H9 (cell line): ENCODE data around the gene MINPP1. TPM values are rescaled to one million over a fixed set of nuclear protein-coding genes. Genes with fewer than 3 reads are reported as not detected.

Source experiments
- DNase-seq: peaks from one replicate; pipeline ENCODE4 v3.0.0-alpha.2; 2017
- H2AFZ ChIP-seq: one replicate; pipeline ENCODE4 v1.6.1; 2013; ENCODE audit warnings: mild to moderate bottlenecking, low read length, control low read depth, moderate library complexity
- H2AK5ac ChIP-seq: 2 replicates; pipeline ENCODE4 v1.6.1; 2013; ENCODE audit warnings: low read length, control low read depth, mixed read lengths; ENCODE audit not compliant: insufficient read length
- H2BK120ac ChIP-seq: one replicate; pipeline ENCODE4 v1.6.1; 2013; ENCODE audit warnings: low read depth, mild to moderate bottlenecking, low read length, control low read depth, inconsistent platforms; ENCODE audit not compliant: poor library complexity, severe bottlenecking
- H2BK12ac ChIP-seq: 2 replicates; pipeline ENCODE4 v1.6.1; 2013; ENCODE audit warnings: low read length, control low read depth, mixed read lengths, low read depth; ENCODE audit not compliant: insufficient read length
- H2BK15ac ChIP-seq: 2 replicates; pipeline ENCODE4 v1.6.1; 2013; ENCODE audit warnings: low read depth, low read length, control low read depth
- H2BK20ac ChIP-seq: one replicate; pipeline ENCODE4 v1.6.1; 2013; ENCODE audit warnings: low read depth, mild to moderate bottlenecking, low read length, control low read depth, inconsistent platforms; ENCODE audit not compliant: poor library complexity, severe bottlenecking
- H2BK5ac ChIP-seq: 2 replicates; pipeline ENCODE4 v1.6.1; 2013; ENCODE audit warnings: low read length, control low read depth, mixed read lengths; ENCODE audit not compliant: insufficient read length
- H3K14ac ChIP-seq: 2 replicates; pipeline ENCODE4 v1.6.1; 2013; ENCODE audit warnings: low read length, control low read depth; ENCODE audit not compliant: insufficient read depth
- H3K18ac ChIP-seq: 2 replicates; pipeline ENCODE4 v1.6.1; 2013; ENCODE audit warnings: low read depth, mild to moderate bottlenecking, mixed read lengths, low read length, control low read depth; ENCODE audit not compliant: insufficient read length
- H3K23ac ChIP-seq: 2 replicates; pipeline ENCODE4 v1.6.1; 2013; ENCODE audit warnings: low read length, control low read depth, mixed read lengths, low read depth; ENCODE audit not compliant: insufficient read length
- H3K23me2 ChIP-seq: 2 replicates; pipeline ENCODE4 v1.6.1; 2013; ENCODE audit warnings: low read depth, mild to moderate bottlenecking, mixed read lengths, low read length, control low read depth; ENCODE audit not compliant: insufficient read length, poor library complexity, severe bottlenecking
- H3K27ac ChIP-seq: 2 replicates; pipeline ENCODE4 v1.5.1; 2013; ENCODE audit warnings: low read length, control low read depth, mixed read lengths, low read depth; ENCODE audit not compliant: insufficient read length
- H3K27me3 ChIP-seq: 2 replicates; pipeline ENCODE4 v1.6.1; 2013; ENCODE audit warnings: low read length, control low read depth, inconsistent platforms; ENCODE audit not compliant: insufficient read depth
- H3K4ac ChIP-seq: 2 replicates; pipeline ENCODE4 v1.6.1; 2013; ENCODE audit warnings: low read depth, mild to moderate bottlenecking, control low read depth, inconsistent platforms, low read length, moderate library complexity
- H3K4me1 ChIP-seq: 2 replicates; pipeline ENCODE4 v1.6.1; 2013; ENCODE audit warnings: low read length, control low read depth, inconsistent platforms; ENCODE audit not compliant: insufficient read depth
- H3K4me2 ChIP-seq: 2 replicates; pipeline ENCODE4 v1.6.1; 2013; ENCODE audit warnings: low read length, control low read depth, mixed read lengths; ENCODE audit not compliant: insufficient read length, insufficient read depth
- H3K56ac ChIP-seq: 2 replicates; pipeline ENCODE4 v1.6.1; 2013; ENCODE audit warnings: low read depth, mild to moderate bottlenecking, mixed read lengths, low read length, control low read depth; ENCODE audit not compliant: insufficient read length
- H3K79me1 ChIP-seq: 2 replicates; pipeline ENCODE4 v1.6.1; 2013; ENCODE audit warnings: low read depth, mild to moderate bottlenecking, moderate library complexity, low read length, control low read depth, inconsistent platforms; ENCODE audit not compliant: insufficient read depth, poor library complexity, severe bottlenecking
- H3K79me2 ChIP-seq: 2 replicates; pipeline ENCODE4 v1.6.1; 2013; ENCODE audit warnings: low read length, control low read depth, inconsistent platforms; ENCODE audit not compliant: insufficient read depth
- H3K9ac ChIP-seq: 2 replicates; pipeline ENCODE4 v1.6.1; 2013; ENCODE audit warnings: low read length, control low read depth, mixed read lengths; ENCODE audit not compliant: insufficient read length; ENCODE audit errors: extremely low read depth
- H3K9me3 ChIP-seq: one replicate; pipeline ENCODE4 v1.6.1; 2013; ENCODE audit warnings: low read depth, low read length, inconsistent platforms; ENCODE audit not compliant: control insufficient read depth
- H3T11ph ChIP-seq: one replicate; pipeline ENCODE4 v1.6.1; 2013; ENCODE audit warnings: mild to moderate bottlenecking, low read length, control low read depth, inconsistent platforms
- H4K20me1 ChIP-seq: one replicate; pipeline ENCODE4 v1.6.1; 2013; ENCODE audit not compliant: control insufficient read depth, insufficient read length, insufficient read depth
- H4K5ac ChIP-seq: 2 replicates; pipeline ENCODE4 v1.6.1; 2013; ENCODE audit warnings: low read depth, mild to moderate bottlenecking, mixed read lengths, low read length, control low read depth; ENCODE audit not compliant: insufficient read length
- H4K8ac ChIP-seq: replicated peaks from 2 replicates; pipeline ENCODE4 v1.6.1; 2013; ENCODE audit warnings: low read length, control low read depth, mixed read lengths, low read depth; ENCODE audit not compliant: insufficient read length
- H4K91ac ChIP-seq: 2 replicates; pipeline ENCODE4 v1.6.1; 2013; ENCODE audit warnings: low read depth, mild to moderate bottlenecking, moderate library complexity, mixed read lengths, low read length, control low read depth; ENCODE audit not compliant: insufficient read length
- H3K27ac Mint-ChIP-seq, 3 experiments: 2 replicates in 2 of 3; 3 replicates in 1 of 3; pipeline ENCODE4 v1.8.0; 2020 to 2021; ENCODE audit warnings: mixed read lengths in 3 of 3, mild to moderate bottlenecking in 1 of 3, moderate library complexity in 1 of 3
- H3K27me3 Mint-ChIP-seq: 2 replicates; pipeline ENCODE4 v1.8.0; 2021; ENCODE audit warnings: low read depth, mild to moderate bottlenecking, moderate library complexity, mixed read lengths
- H3K36me3 Mint-ChIP-seq, 3 experiments: 2 replicates in 2 of 3; 3 replicates in 1 of 3; pipeline ENCODE4 v1.8.0; 2020 to 2021; ENCODE audit warnings: low read depth in 3 of 3, mixed read lengths in 3 of 3; ENCODE audit not compliant: insufficient read depth in 1 of 3
- H3K4me1 Mint-ChIP-seq, 2 experiments: 2 replicates each; pipeline ENCODE4 v1.8.0; 2020; ENCODE audit warnings: mixed read lengths in 2 of 2
- H3K4me3 Mint-ChIP-seq, 2 experiments: 2 replicates in 1 of 2; 3 replicates in 1 of 2; pipeline ENCODE4 v1.8.0; 2020 to 2021; ENCODE audit warnings: mild to moderate bottlenecking in 2 of 2, mixed read lengths in 2 of 2, moderate library complexity in 1 of 2
- H3K9me3 Mint-ChIP-seq, 2 experiments: 2 replicates in 1 of 2; 3 replicates in 1 of 2; pipeline ENCODE4 v1.8.0; 2020; ENCODE audit warnings: mild to moderate bottlenecking in 2 of 2, mixed read lengths in 2 of 2, moderate library complexity in 1 of 2
- CTCF ChIP-seq: fragments of 200-600 bp; sonication (generic); conservative IDR thresholded peaks from 3 replicates; pipeline ENCODE4 v1.8.0; 2021; ENCODE audit warnings: antibody characterized with exemption, mild to moderate bottlenecking
- WGBS: extraction: QIAGEN DNeasy Blood & Tissue Kit; methylation state at CpG from one replicate; pipeline ENCODE4 v1.1.7; 2013; ENCODE audit warnings: missing lambda C conversion rate, low lambda C conversion rate, mixed read lengths; ENCODE audit not compliant: insufficient read length; ENCODE audit errors: extremely low coverage; 5-methylcytosine and 5-hydroxymethylcytosine counted together
- total RNA-seq: library from RNA; stranded (reverse); gene quantifications from 2 replicates; pipeline ENCODE4 v1.2.1, GENCODE V29; 2021

The MINPP1 gene
- total RNA-seq, 1 experiment from 2014 or later: 30.3 TPM

GRCh38 chr10:87552248-87552929 is 47.7 kb downstream of the MINPP1 start:
- no peak overlapping the region for H3K27ac ChIP-seq
- H3K4ac ChIP-seq: no peak overlapping the region
- TF ChIP-seq CTCF: no peak
- H3K4me1 ChIP-seq: peaks cover 7% of the 10 kb centered on the region; the same call in 1 of the 2 replicates
- no peak overlapping the region for H4K91ac ChIP-seq
- Mint-ChIP-seq H3K27ac (no peak overlapping the region), H3K36me3 (peaks cover 13 to 18% (median 16%) of the 10 kb centered on the region in 3 experiments; a peak in 6 of 7 replicates), H3K4me3 (no peak overlapping the region), H3K4me1 (peaks cover 28 to 31% of the 10 kb centered on the region in 2 experiments), H3K27me3 (no peaks in the 10 kb centered on the region), H3K9me3 (peaks cover 0 to 2% of the 10 kb centered on the region in 2 experiments; a peak in 2 of 5 replicates)
- H2BK15ac ChIP-seq: no peak overlapping the region
- H4K5ac ChIP-seq: no peak overlapping the region
- no peaks in the 10 kb centered on the region for H3K9me3 ChIP-seq
- H3K18ac ChIP-seq: no peak overlapping the region
- H3K27me3 ChIP-seq: no peaks in the 10 kb centered on the region
- H2BK5ac ChIP-seq: no peak overlapping the region
- no peak overlapping the region for H3K14ac ChIP-seq
- no peak overlapping the region for H2AFZ ChIP-seq
- no peak overlapping the region for H3K9ac ChIP-seq
- H3T11ph ChIP-seq: no peak overlapping the region
- H4K8ac ChIP-seq: no peak overlapping the region
- no peak overlapping the region for H2BK120ac ChIP-seq
- no peak overlapping the region for H3K4me2 ChIP-seq
- no peak overlapping the region for H2BK12ac ChIP-seq
- H3K79me2 ChIP-seq: no peaks in the 10 kb centered on the region
- no peaks in the 10 kb centered on the region for H3K23me2 ChIP-seq
- no peaks in the 10 kb centered on the region for H3K79me1 ChIP-seq
- no peak overlapping the region for H2AK5ac ChIP-seq
- no peak overlapping the region for H3K23ac ChIP-seq
- no peak for DNase-seq
- no peak overlapping the region for H3K56ac ChIP-seq
- H2BK20ac ChIP-seq: no peak overlapping the region
- no CpG with 5 or more reads among the region's 2 CpGs for WGBS
- H4K20me1 ChIP-seq: no peaks in the 10 kb centered on the region
